H9 (cell line): ENCODE results near the gene CLEC18B. TPM values are rescaled to one million over a fixed set of nuclear protein-coding genes. Genes with fewer than 3 reads are reported as not detected.
"Not testable (repeated sequence)": the region's sequence is repeated elsewhere in the genome, so short reads cannot be mapped to it uniquely, and the experiment has no call there.

Experiments used
- DNase-seq: peaks from one replicate; pipeline ENCODE4 v3.0.0-alpha.2; 2017
- H2AFZ ChIP-seq: one replicate; pipeline ENCODE4 v1.6.1; 2013; ENCODE audit warnings: mild to moderate bottlenecking, low read length, control low read depth, moderate library complexity
- H2AK5ac ChIP-seq: 2 replicates; pipeline ENCODE4 v1.6.1; 2013; ENCODE audit warnings: low read length, control low read depth, mixed read lengths; ENCODE audit not compliant: insufficient read length
- H2BK120ac ChIP-seq: one replicate; pipeline ENCODE4 v1.6.1; 2013; ENCODE audit warnings: low read depth, mild to moderate bottlenecking, low read length, control low read depth, inconsistent platforms; ENCODE audit not compliant: poor library complexity, severe bottlenecking
- H2BK12ac ChIP-seq: 2 replicates; pipeline ENCODE4 v1.6.1; 2013; ENCODE audit warnings: low read length, control low read depth, mixed read lengths, low read depth; ENCODE audit not compliant: insufficient read length
- H2BK15ac ChIP-seq: 2 replicates; pipeline ENCODE4 v1.6.1; 2013; ENCODE audit warnings: low read depth, low read length, control low read depth
- H2BK20ac ChIP-seq: one replicate; pipeline ENCODE4 v1.6.1; 2013; ENCODE audit warnings: low read depth, mild to moderate bottlenecking, low read length, control low read depth, inconsistent platforms; ENCODE audit not compliant: poor library complexity, severe bottlenecking
- H2BK5ac ChIP-seq: 2 replicates; pipeline ENCODE4 v1.6.1; 2013; ENCODE audit warnings: low read length, control low read depth, mixed read lengths; ENCODE audit not compliant: insufficient read length
- H3K14ac ChIP-seq: 2 replicates; pipeline ENCODE4 v1.6.1; 2013; ENCODE audit warnings: low read length, control low read depth; ENCODE audit not compliant: insufficient read depth
- H3K18ac ChIP-seq: 2 replicates; pipeline ENCODE4 v1.6.1; 2013; ENCODE audit warnings: low read depth, mild to moderate bottlenecking, mixed read lengths, low read length, control low read depth; ENCODE audit not compliant: insufficient read length
- H3K23ac ChIP-seq: 2 replicates; pipeline ENCODE4 v1.6.1; 2013; ENCODE audit warnings: low read length, control low read depth, mixed read lengths, low read depth; ENCODE audit not compliant: insufficient read length
- H3K23me2 ChIP-seq: 2 replicates; pipeline ENCODE4 v1.6.1; 2013; ENCODE audit warnings: low read depth, mild to moderate bottlenecking, mixed read lengths, low read length, control low read depth; ENCODE audit not compliant: insufficient read length, poor library complexity, severe bottlenecking
- H3K27ac ChIP-seq: 2 replicates; pipeline ENCODE4 v1.5.1; 2013; ENCODE audit warnings: low read length, control low read depth, mixed read lengths, low read depth; ENCODE audit not compliant: insufficient read length
- H3K27me3 ChIP-seq: 2 replicates; pipeline ENCODE4 v1.6.1; 2013; ENCODE audit warnings: low read length, control low read depth, inconsistent platforms; ENCODE audit not compliant: insufficient read depth
- H3K4ac ChIP-seq: 2 replicates; pipeline ENCODE4 v1.6.1; 2013; ENCODE audit warnings: low read depth, mild to moderate bottlenecking, control low read depth, inconsistent platforms, low read length, moderate library complexity
- H3K4me1 ChIP-seq: 2 replicates; pipeline ENCODE4 v1.6.1; 2013; ENCODE audit warnings: low read length, control low read depth, inconsistent platforms; ENCODE audit not compliant: insufficient read depth
- H3K4me2 ChIP-seq: 2 replicates; pipeline ENCODE4 v1.6.1; 2013; ENCODE audit warnings: low read length, control low read depth, mixed read lengths; ENCODE audit not compliant: insufficient read length, insufficient read depth
- H3K56ac ChIP-seq: 2 replicates; pipeline ENCODE4 v1.6.1; 2013; ENCODE audit warnings: low read depth, mild to moderate bottlenecking, mixed read lengths, low read length, control low read depth; ENCODE audit not compliant: insufficient read length
- H3K79me1 ChIP-seq: 2 replicates; pipeline ENCODE4 v1.6.1; 2013; ENCODE audit warnings: low read depth, mild to moderate bottlenecking, moderate library complexity, low read length, control low read depth, inconsistent platforms; ENCODE audit not compliant: insufficient read depth, poor library complexity, severe bottlenecking
- H3K79me2 ChIP-seq: 2 replicates; pipeline ENCODE4 v1.6.1; 2013; ENCODE audit warnings: low read length, control low read depth, inconsistent platforms; ENCODE audit not compliant: insufficient read depth
- H3K9ac ChIP-seq: 2 replicates; pipeline ENCODE4 v1.6.1; 2013; ENCODE audit warnings: low read length, control low read depth, mixed read lengths; ENCODE audit not compliant: insufficient read length; ENCODE audit errors: extremely low read depth
- H3K9me3 ChIP-seq: one replicate; pipeline ENCODE4 v1.6.1; 2013; ENCODE audit warnings: low read depth, low read length, inconsistent platforms; ENCODE audit not compliant: control insufficient read depth
- H3T11ph ChIP-seq: one replicate; pipeline ENCODE4 v1.6.1; 2013; ENCODE audit warnings: mild to moderate bottlenecking, low read length, control low read depth, inconsistent platforms
- H4K20me1 ChIP-seq: one replicate; pipeline ENCODE4 v1.6.1; 2013; ENCODE audit not compliant: control insufficient read depth, insufficient read length, insufficient read depth
- H4K5ac ChIP-seq: 2 replicates; pipeline ENCODE4 v1.6.1; 2013; ENCODE audit warnings: low read depth, mild to moderate bottlenecking, mixed read lengths, low read length, control low read depth; ENCODE audit not compliant: insufficient read length
- H4K8ac ChIP-seq: replicated peaks from 2 replicates; pipeline ENCODE4 v1.6.1; 2013; ENCODE audit warnings: low read length, control low read depth, mixed read lengths, low read depth; ENCODE audit not compliant: insufficient read length
- H4K91ac ChIP-seq: 2 replicates; pipeline ENCODE4 v1.6.1; 2013; ENCODE audit warnings: low read depth, mild to moderate bottlenecking, moderate library complexity, mixed read lengths, low read length, control low read depth; ENCODE audit not compliant: insufficient read length
- H3K27ac Mint-ChIP-seq, 3 experiments: 2 replicates in 2 of 3; 3 replicates in 1 of 3; pipeline ENCODE4 v1.8.0; 2020 to 2021; ENCODE audit warnings: mixed read lengths in 3 of 3, mild to moderate bottlenecking in 1 of 3, moderate library complexity in 1 of 3
- H3K27me3 Mint-ChIP-seq: 2 replicates; pipeline ENCODE4 v1.8.0; 2021; ENCODE audit warnings: low read depth, mild to moderate bottlenecking, moderate library complexity, mixed read lengths
- H3K36me3 Mint-ChIP-seq, 3 experiments: 2 replicates in 2 of 3; 3 replicates in 1 of 3; pipeline ENCODE4 v1.8.0; 2020 to 2021; ENCODE audit warnings: low read depth in 3 of 3, mixed read lengths in 3 of 3; ENCODE audit not compliant: insufficient read depth in 1 of 3
- H3K4me1 Mint-ChIP-seq, 2 experiments: 2 replicates each; pipeline ENCODE4 v1.8.0; 2020; ENCODE audit warnings: mixed read lengths in 2 of 2
- H3K4me3 Mint-ChIP-seq, 2 experiments: 2 replicates in 1 of 2; 3 replicates in 1 of 2; pipeline ENCODE4 v1.8.0; 2020 to 2021; ENCODE audit warnings: mild to moderate bottlenecking in 2 of 2, mixed read lengths in 2 of 2, moderate library complexity in 1 of 2
- H3K9me3 Mint-ChIP-seq, 2 experiments: 2 replicates in 1 of 2; 3 replicates in 1 of 2; pipeline ENCODE4 v1.8.0; 2020; ENCODE audit warnings: mild to moderate bottlenecking in 2 of 2, mixed read lengths in 2 of 2, moderate library complexity in 1 of 2
- WGBS: extraction: QIAGEN DNeasy Blood & Tissue Kit; methylation state at CpG from one replicate; pipeline ENCODE4 v1.1.7; 2013; ENCODE audit warnings: missing lambda C conversion rate, low lambda C conversion rate, mixed read lengths; ENCODE audit not compliant: insufficient read length; ENCODE audit errors: extremely low coverage; 5-methylcytosine and 5-hydroxymethylcytosine counted together
- total RNA-seq: library from RNA; stranded (reverse); gene quantifications from 2 replicates; pipeline ENCODE4 v1.2.1, GENCODE V29; 2021

CLEC18B gene
- total RNA-seq, 1 experiment from 2014 or later, result 0.37 TPM

- not testable (repeated sequence) for H2AFZ ChIP-seq, H3K79me1 ChIP-seq, H3K9me3 ChIP-seq, H3K23ac ChIP-seq, H3K18ac ChIP-seq, H3K9ac ChIP-seq, H3K56ac ChIP-seq, H4K8ac ChIP-seq, H2BK20ac ChIP-seq, H3K4me3 Mint-ChIP-seq, H3K27me3 Mint-ChIP-seq, H3K36me3 Mint-ChIP-seq, H3K23me2 ChIP-seq, H3K79me2 ChIP-seq, H3T11ph ChIP-seq, H2BK12ac ChIP-seq, H4K91ac ChIP-seq, H2AK5ac ChIP-seq, H3K27me3 ChIP-seq, H3K4me2 ChIP-seq, H3K14ac ChIP-seq, H2BK15ac ChIP-seq, H2BK5ac ChIP-seq, H4K5ac ChIP-seq, H4K20me1 ChIP-seq, H3K4me1 Mint-ChIP-seq, H3K4ac ChIP-seq, H3K27ac ChIP-seq, H3K27ac Mint-ChIP-seq, H2BK120ac ChIP-seq, H3K4me1 ChIP-seq, H3K9me3 Mint-ChIP-seq
- peak; percentile 4 for DNase-seq
- WGBS, result no CpG with 5 or more reads among the region's 13 CpGs
Measured at GRCh38 chr16:74391454-74392050, 29.7 kb downstream of the CLEC18B start.

GRCh38 chr16:74382339-74383034 lies 38.8 kb downstream of the CLEC18B start:
- H3K56ac ChIP-seq, H3K9me3 Mint-ChIP-seq, H3K4me3 Mint-ChIP-seq, DNase-seq, H4K8ac ChIP-seq, H2BK20ac ChIP-seq, H3K9me3 ChIP-seq, H2BK12ac ChIP-seq, H3T11ph ChIP-seq, H3K9ac ChIP-seq, H3K4me1 Mint-ChIP-seq, H3K27me3 Mint-ChIP-seq, H4K5ac ChIP-seq, H3K23ac ChIP-seq, H2BK5ac ChIP-seq, H3K79me2 ChIP-seq, H3K27ac Mint-ChIP-seq, H3K4me1 ChIP-seq, H3K36me3 Mint-ChIP-seq, H2BK15ac ChIP-seq, H4K91ac ChIP-seq, H3K4ac ChIP-seq, H3K27me3 ChIP-seq, H4K20me1 ChIP-seq, H3K79me1 ChIP-seq, H2AFZ ChIP-seq, H2BK120ac ChIP-seq, H3K14ac ChIP-seq, H3K18ac ChIP-seq, H3K27ac ChIP-seq, H2AK5ac ChIP-seq, H3K4me2 ChIP-seq, H3K23me2 ChIP-seq: not testable (repeated sequence)
- no CpG with 5 or more reads among the region's 6 CpGs for WGBS
